NB4 (cell line): ENCODE measurements around the gene NCLN.
"Not testable (repeated sequence)": the region's sequence is repeated elsewhere in the genome, so short reads cannot be mapped to it uniquely, and the experiment has no call there.

Experiments
- MAX ChIP-seq: IDR thresholded peaks from 2 replicates; pipeline ENCODE4 v1.6.1; 2011; ENCODE audit warnings: low read depth, low read length
- POLR2A ChIP-seq: IDR thresholded peaks from 2 replicates; pipeline ENCODE4 v1.6.1; 2011; ENCODE audit warnings: mild to moderate bottlenecking; ENCODE audit not compliant: insufficient read length; ENCODE audit errors: extremely low read depth
- TF ChIP-seq, protein P1 (sequence below): IDR thresholded peaks from one replicate; pipeline ENCODE4 v1.5.1; 2012; ENCODE audit warnings: low read depth, low read length

- TF ChIP-seq, protein P1, sequence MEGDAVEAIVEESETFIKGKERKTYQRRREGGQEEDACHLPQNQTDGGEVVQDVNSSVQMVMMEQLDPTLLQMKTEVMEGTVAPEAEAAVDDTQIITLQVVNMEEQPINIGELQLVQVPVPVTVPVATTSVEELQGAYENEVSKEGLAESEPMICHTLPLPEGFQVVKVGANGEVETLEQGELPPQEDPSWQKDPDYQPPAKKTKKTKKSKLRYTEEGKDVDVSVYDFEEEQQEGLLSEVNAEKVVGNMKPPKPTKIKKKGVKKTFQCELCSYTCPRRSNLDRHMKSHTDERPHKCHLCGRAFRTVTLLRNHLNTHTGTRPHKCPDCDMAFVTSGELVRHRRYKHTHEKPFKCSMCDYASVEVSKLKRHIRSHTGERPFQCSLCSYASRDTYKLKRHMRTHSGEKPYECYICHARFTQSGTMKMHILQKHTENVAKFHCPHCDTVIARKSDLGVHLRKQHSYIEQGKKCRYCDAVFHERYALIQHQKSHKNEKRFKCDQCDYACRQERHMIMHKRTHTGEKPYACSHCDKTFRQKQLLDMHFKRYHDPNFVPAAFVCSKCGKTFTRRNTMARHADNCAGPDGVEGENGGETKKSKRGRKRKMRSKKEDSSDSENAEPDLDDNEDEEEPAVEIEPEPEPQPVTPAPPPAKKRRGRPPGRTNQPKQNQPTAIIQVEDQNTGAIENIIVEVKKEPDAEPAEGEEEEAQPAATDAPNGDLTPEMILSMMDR = not testable (repeated sequence)
- not testable (repeated sequence) for TF ChIP-seq MAX, POLR2A
These were observed 35.8 kb downstream of the NCLN start for GRCh38 chr19:3221576-3221975.
